HL-60 (cell line): ENCODE data around the gene ALDH3A1.

Experiments used
- CTCF ChIP-seq: IDR thresholded peaks from one replicate; pipeline ENCODE4 v1.5.1; 2011; ENCODE audit warnings: low read length, control low read depth, inconsistent platforms; ENCODE audit not compliant: insufficient read depth
- GABPA ChIP-seq: IDR thresholded peaks from 2 replicates; pipeline ENCODE4 v1.6.1; 2012; ENCODE audit warnings: low read depth
- POLR2AphosphoS5 ChIP-seq: IDR thresholded peaks from 2 replicates; pipeline ENCODE4 v1.6.1; 2012; ENCODE audit warnings: low read depth
- REST ChIP-seq: IDR thresholded peaks from 2 replicates; pipeline ENCODE4 v1.6.1; 2012; ENCODE audit warnings: low read depth; ENCODE audit not compliant: insufficient replicate concordance
- SPI1 ChIP-seq: IDR thresholded peaks from 2 replicates; pipeline ENCODE4 v1.6.1; 2012; ENCODE audit warnings: low read depth, mild to moderate bottlenecking, borderline replicate concordance

- TF ChIP-seq CTCF, result no peak
- no peak for TF ChIP-seq POLR2AphosphoS5
- no peak for TF ChIP-seq GABPA
- TF ChIP-seq REST, result no peak
- TF ChIP-seq SPI1, result no peak
Observed at GRCh38 chr17:19730843-19731242, 17.3 kb downstream of the ALDH3A1 start.
